SK-N-SH (cell line): Measurements from ENCODE around the gene TRNAU1AP.

Experiments
- CTCF ChIP-seq: fragments of 200-600 bp; sonication (generic); IDR thresholded peaks from 2 replicates; pipeline ENCODE4 v1.6.1; 2017; ENCODE audit warnings: antibody characterized with exemption, mild to moderate bottlenecking, moderate library complexity
- IRF3 ChIP-seq: fragments of 150-350 bp; IDR thresholded peaks from 2 replicates; pipeline ENCODE4 v1.6.1; 2016; ENCODE audit warnings: mild to moderate bottlenecking, low read depth, low read length
- REST ChIP-seq: IDR thresholded peaks from 2 replicates; pipeline ENCODE4 v1.6.1; 2012; ENCODE audit warnings: mild to moderate bottlenecking, low read depth, low read length, moderate library complexity
- TAF1 ChIP-seq: IDR thresholded peaks from 2 replicates; pipeline ENCODE4 v1.6.1; 2012; ENCODE audit warnings: low read depth, mild to moderate bottlenecking, low read length, moderate library complexity, borderline replicate concordance

GRCh38 chr1:28604962-28605361 lies 52.1 kb downstream of the TRNAU1AP start:
- TF ChIP-seq CTCF: no peak
- no peak for TF ChIP-seq REST
- no peak for TF ChIP-seq TAF1
- no peak for TF ChIP-seq IRF3
